Measurements from ENCODE around the gene CRISPLD2. TPM values are rescaled to one million over a fixed set of nuclear protein-coding genes. Genes with fewer than 3 reads are reported as not detected.
A peak's percentile ranks its signal among the peaks of the same experiment; 100 is the strongest.

CRISPLD2 gene
- total RNA-seq, 4 donors from 2014 or later = 54.9 to 109 (median 63.4) TPM

GRCh38 chr16:84818133-84818532, 1.7 kb upstream of the CRISPLD2 start:
- H3K9me3 ChIP-seq = no peaks in the 10 kb centered on the region
- no peak overlapping the region for H3K27ac ChIP-seq
- WGBS = 86% methylated on average over 2 of the region's 2 CpGs
- TF ChIP-seq EP300 (IDR thresholded peaks at IDR 0.05) = no peak
- no peak for TF ChIP-seq POLR2A (IDR thresholded peaks at IDR 0.05)
- TF ChIP-seq CTCF (IDR thresholded peaks at IDR 0.05) = no peak
- TF ChIP-seq POLR2AphosphoS5 (IDR thresholded peaks at IDR 0.05) = no peak
- no peak for DNase-seq (ENCODE audit: low spot score in 2 of 2)
- no peaks in the 10 kb centered on the region for H3K36me3 ChIP-seq
- H3K27me3 ChIP-seq = no peaks in the 10 kb centered on the region
- no peak overlapping the region for H3K4me3 ChIP-seq
- peaks cover 33% of the 10 kb centered on the region for H3K4me1 ChIP-seq

- peak overlapping the region; percentile 57 for H3K4me3 ChIP-seq
These were observed 669 bp upstream of the CRISPLD2 start for GRCh38 chr16:84818989-84819643.

GRCh38 chr16:84820305-84820684, 510 bp downstream of the CRISPLD2 start:
- no peaks in the 10 kb centered on the region for H3K9me3 ChIP-seq
- TF ChIP-seq EP300 (IDR thresholded peaks at IDR 0.05) = no peak
- no peak for TF ChIP-seq POLR2A (IDR thresholded peaks at IDR 0.05)
- no peak for TF ChIP-seq CTCF (IDR thresholded peaks at IDR 0.05)
- TF ChIP-seq POLR2AphosphoS5 (IDR thresholded peaks at IDR 0.05) = no peak
- 50% methylated on average over 8 of the region's 8 CpGs for WGBS
- no peaks in the 10 kb centered on the region for H3K27me3 ChIP-seq
- peak overlapping the region; percentile 78 for H3K27ac ChIP-seq
- no peak for DNase-seq (ENCODE audit: low spot score in 2 of 2)
- H3K36me3 ChIP-seq = no peaks in the 10 kb centered on the region
- H3K4me1 ChIP-seq = peaks cover 40% of the 10 kb centered on the region
- peak overlapping the region; percentile 57 for H3K4me3 ChIP-seq

More at GRCh38 chr16:84818989-84819643, 669 bp upstream of the CRISPLD2 start:
- H3K27ac ChIP-seq = no peak overlapping the region
- 42% methylated on average over 20 of the region's 29 CpGs for WGBS
- H3K27me3 ChIP-seq = no peaks in the 10 kb centered on the region
- H3K9me3 ChIP-seq = no peaks in the 10 kb centered on the region
- peaks cover 35% of the 10 kb centered on the region for H3K4me1 ChIP-seq
- H3K36me3 ChIP-seq = no peaks in the 10 kb centered on the region
- TF ChIP-seq EP300 (IDR thresholded peaks at IDR 0.05) = no peak
- no peak for TF ChIP-seq POLR2A (IDR thresholded peaks at IDR 0.05)
- no peak for TF ChIP-seq POLR2AphosphoS5 (IDR thresholded peaks at IDR 0.05)
- TF ChIP-seq CTCF (IDR thresholded peaks at IDR 0.05) = no peak
- no peak for DNase-seq (ENCODE audit: low spot score in 2 of 2)

- peak overlapping the region; percentile 57 for H3K4me3 ChIP-seq
- H3K9me3 ChIP-seq = no peaks in the 10 kb centered on the region
- H3K27ac ChIP-seq = peak overlapping the region; percentile 78
- H3K4me1 ChIP-seq = peaks cover 40% of the 10 kb centered on the region
- no peaks in the 10 kb centered on the region for H3K36me3 ChIP-seq
- TF ChIP-seq POLR2A (IDR thresholded peaks at IDR 0.05) = no peak
- no peak for TF ChIP-seq POLR2AphosphoS5 (IDR thresholded peaks at IDR 0.05)
- no peak for TF ChIP-seq EP300 (IDR thresholded peaks at IDR 0.05)
- TF ChIP-seq CTCF (IDR thresholded peaks at IDR 0.05) = no peak
- no peak for DNase-seq (ENCODE audit: low spot score in 2 of 2)
- 30% methylated on average over 2 of the region's 12 CpGs for WGBS
- no peaks in the 10 kb centered on the region for H3K27me3 ChIP-seq
These were observed 986 bp downstream of the CRISPLD2 start for GRCh38 chr16:84820771-84821170.

GRCh38 chr16:84821179-84821578, 1.4 kb downstream of the CRISPLD2 start:
- H3K27ac ChIP-seq = peak overlapping the region; percentile 78
- no peaks in the 10 kb centered on the region for H3K9me3 ChIP-seq
- no peak for DNase-seq (ENCODE audit: low spot score in 2 of 2)
- no peaks in the 10 kb centered on the region for H3K27me3 ChIP-seq
- H3K4me3 ChIP-seq = peak overlapping the region; percentile 57
- WGBS = 84% methylated on average over 9 of the region's 9 CpGs
- no peak for TF ChIP-seq CTCF (IDR thresholded peaks at IDR 0.05)
- TF ChIP-seq POLR2AphosphoS5 (IDR thresholded peaks at IDR 0.05) = no peak
- no peak for TF ChIP-seq POLR2A (IDR thresholded peaks at IDR 0.05)
- TF ChIP-seq EP300 (IDR thresholded peaks at IDR 0.05) = no peak
- H3K4me1 ChIP-seq = peaks cover 40% of the 10 kb centered on the region
- no peaks in the 10 kb centered on the region for H3K36me3 ChIP-seq

Measured in suprapubic skin (tissue), 4 donors.